PC-3 (cell line): ENCODE results near the gene SPRED2. TPM values are rescaled to one million over a fixed set of nuclear protein-coding genes. Genes with fewer than 3 reads are reported as not detected.

Experiments
- ATAC-seq: fragments of 200-7000 bp; cut with Tn5 transposase; 2 replicates; pipeline ENCODE4 v1.9.1; 2020; ENCODE audit warnings: mild to moderate bottlenecking, moderate library complexity
- BruUV-seq: library from RNA; stranded (reverse); fragments of 400-500 nt; replicated peaks from 2 replicates; lab custom pipeline; 2021; lab: Mats Ljungman, UMichigan
- CTCF ChIA-PET: fragments of 300-600 bp; sonication (Branson Sonifier 250); formaldehyde crosslinking; loops from one replicate; lab custom pipeline; 2022; ENCODE audit warnings: antibody characterized with exemption; lab: Charles Lee
- POLR2A ChIA-PET: fragments of 300-600 bp; sonication (Branson Sonifier 250); formaldehyde crosslinking; loops from one replicate; lab custom pipeline; 2022; ENCODE audit warnings: antibody characterized with exemption; ENCODE audit not compliant: unreplicated experiment; lab: Charles Lee
- DNase-seq: peaks from one replicate; pipeline ENCODE4 v3.0.0-alpha.2; 2015
- H2AFZ ChIP-seq: fragments of 300-600 bp; sonication (generic); 2 replicates; pipeline ENCODE4 v1.6.0; 2016; ENCODE audit warnings: antibody characterized with exemption, low read length
- H3F3A ChIP-seq: fragments of 300-600 bp; sonication (generic); one replicate; pipeline ENCODE4 v1.6.0; 2017; ENCODE audit warnings: antibody characterized with exemption, low read length, control low read depth, mild to moderate bottlenecking; ENCODE audit not compliant: unreplicated experiment
- H3K27ac ChIP-seq: fragments of 300-600 bp; sonication (generic); 2 replicates; pipeline ENCODE4 v1.5.1; 2016; ENCODE audit warnings: mild to moderate bottlenecking, low read length
- H3K27me3 ChIP-seq: fragments of 300-600 bp; sonication (generic); 2 replicates; pipeline ENCODE4 v1.6.1; 2016; ENCODE audit warnings: low read length, mixed read lengths
- H3K36me3 ChIP-seq: fragments of 300-600 bp; sonication (generic); 2 replicates; pipeline ENCODE4 v1.6.1; 2016; ENCODE audit warnings: low read depth, mixed run types, low read length, mixed read lengths
- H3K4me1 ChIP-seq: fragments of 300-600 bp; sonication (generic); 2 replicates; pipeline ENCODE4 v1.5.1; 2016; ENCODE audit warnings: low read length; ENCODE audit not compliant: insufficient read depth
- H3K4me2 ChIP-seq: fragments of 300-600 bp; sonication (generic); 2 replicates; pipeline ENCODE4 v1.6.0; 2016; ENCODE audit warnings: low read length
- H3K4me3 ChIP-seq: fragments of 300-600 bp; sonication (generic); 2 replicates; pipeline ENCODE4 v1.5.1; 2016; ENCODE audit warnings: mild to moderate bottlenecking, low read length, mixed read lengths
- H3K79me2 ChIP-seq: fragments of 300-600 bp; sonication (generic); 2 replicates; pipeline ENCODE4 v1.6.1; 2017; ENCODE audit warnings: low read length, mixed read lengths
- H3K9ac ChIP-seq: fragments of 300-600 bp; sonication (generic); 2 replicates; pipeline ENCODE4 v1.6.0; 2016; ENCODE audit warnings: mild to moderate bottlenecking, low read length
- H3K9me2 ChIP-seq: fragments of 300-600 bp; sonication (generic); replicated peaks from 2 replicates; pipeline ENCODE4 v1.6.1; 2016; ENCODE audit warnings: mixed run types, low read length, mixed read lengths
- H3K9me3 ChIP-seq: fragments of 300-600 bp; sonication (generic); 2 replicates; pipeline ENCODE4 v1.6.1; 2016; ENCODE audit warnings: low read length, mixed read lengths
- H4K20me1 ChIP-seq: fragments of 300-600 bp; sonication (generic); 2 replicates; pipeline ENCODE4 v1.6.1; 2016; ENCODE audit warnings: low read length, mixed read lengths
- CTCF ChIP-seq: fragments of 300-600 bp; sonication (generic); conservative IDR thresholded peaks from 2 replicates; pipeline ENCODE4 v1.5.1; 2017; ENCODE audit warnings: antibody characterized with exemption, low read depth, mild to moderate bottlenecking, low read length
- EZH2 ChIP-seq: fragments of 300-600 bp; sonication (generic); IDR thresholded peaks from one replicate; pipeline ENCODE4 v1.6.1; 2017; ENCODE audit warnings: antibody characterized with exemption, mild to moderate bottlenecking, low read length; ENCODE audit not compliant: unreplicated experiment
- EZH2phosphoT487 ChIP-seq: fragments of 300-600 bp; sonication (generic); IDR thresholded peaks from 2 replicates; pipeline ENCODE4 v1.6.1; 2018; ENCODE audit warnings: mild to moderate bottlenecking, antibody characterized with exemption, low read length, borderline replicate concordance
- intact Hi-C: fragments of 100-400 bp; cut with micrococcal nuclease; formaldehyde crosslinking; loops from 2 replicates; pipeline ENCODE4 v1.9.0; 2023
- total RNA-seq: library from RNA; depleted of rRNA; stranded (reverse); fragments of >200 nt; gene quantifications from 2 replicates; pipeline ENCODE4 v1.2.3, GENCODE V29; 2014

Gene SPRED2
- total RNA-seq, 1 experiment from 2014 or later = 16.2 TPM

GRCh38 chr2:65435625-65436168 is 3.3 kb upstream of the SPRED2 start:
- ChIA-PET CTCF (interaction anchor here (0.6 to 0.8 kb wide), 2 partner anchors 140 to 157 kb away, joined by 3 to 4 read pairs; no protein-coding TSS in a partner anchor), POLR2A (interaction anchor here (0.6 to 1.7 kb wide), 5 partner anchors 25 to 112 kb away, joined by 3 to 7 read pairs (median 5); no protein-coding TSS in a partner anchor)
- TF ChIP-seq EZH2phosphoT487 (no peak), CTCF (no peak), EZH2 (no peak)
- intact Hi-C loops = loop anchor here (1.0 to 5.0 kb wide), 3 partner anchors 68 to 373 kb away; no protein-coding TSS in a partner anchor
- Histone ChIP-seq H4K20me1 (no peaks in the 10 kb centered on the region), H3F3A (no peaks in the 10 kb centered on the region), H3K4me3 (peak overlapping the region; percentile 83), H3K9ac (peak overlapping the region; percentile 78), H3K36me3 (no peaks in the 10 kb centered on the region), H3K4me2 (peak overlapping the region; percentile 89), H3K9me3 (no peaks in the 10 kb centered on the region), H2AFZ (peak overlapping the region; percentile 77), H3K27ac (peak overlapping the region; percentile 88), H3K9me2 (no peaks in the 10 kb centered on the region), H3K4me1 (peaks cover 21% of the 10 kb centered on the region), H3K79me2 (peaks cover 25% of the 10 kb centered on the region), H3K27me3 (no peaks in the 10 kb centered on the region)
- ATAC-seq = peak; percentile 49
- no TSS peak for BruUV-seq
- DNase-seq = peak; percentile 81

- H3K9ac ChIP-seq = no peak overlapping the region
- DNase-seq = no peak
- H3F3A ChIP-seq = no peaks in the 10 kb centered on the region
- CTCF ChIA-PET = interaction anchor here (0.6 kb wide), 1 partner anchor 134 kb away, joined by 3 read pairs; no protein-coding TSS in a partner anchor
- no TSS peak for BruUV-seq
- H3K4me2 ChIP-seq = peak overlapping the region; percentile 89
- H3K9me3 ChIP-seq = no peaks in the 10 kb centered on the region
- ATAC-seq = no peak
- H3K4me3 ChIP-seq = no peak overlapping the region
- POLR2A ChIA-PET = interaction anchor here (0.6 to 0.7 kb wide), 3 partner anchors 13 to 111 kb away, joined by 3 to 6 read pairs (median 3); no protein-coding TSS in a partner anchor
- H3K79me2 ChIP-seq = peaks cover 35% of the 10 kb centered on the region
- TF ChIP-seq EZH2 (no peak), EZH2phosphoT487 (no peak), CTCF (no peak)
- no peaks in the 10 kb centered on the region for H3K27me3 ChIP-seq
- no peak overlapping the region for H3K27ac ChIP-seq
- H3K4me1 ChIP-seq = peaks cover 27% of the 10 kb centered on the region
- H3K36me3 ChIP-seq = no peaks in the 10 kb centered on the region
- H2AFZ ChIP-seq = peak overlapping the region; percentile 77; the same call in 1 of the 2 replicates
- intact Hi-C loops = loop anchor here (5.0 kb wide), 1 partner anchor 372 kb away; no protein-coding TSS in a partner anchor
- no peaks in the 10 kb centered on the region for H3K9me2 ChIP-seq
- peaks cover 7% of the 10 kb centered on the region for H4K20me1 ChIP-seq
These were observed 2.3 kb upstream of the SPRED2 start for GRCh38 chr2:65434592-65435241.
